ENCODE measurements around the gene ZNF710. TPM values are rescaled to one million over a fixed set of nuclear protein-coding genes. Genes with fewer than 3 reads are reported as not detected.
"Not testable (repeated sequence)": the region's sequence is repeated elsewhere in the genome, so short reads cannot be mapped to it uniquely, and the experiment has no call there.

ZNF710 gene
- total and polyA plus RNA-seq, 2 donors (not counting 3 experiments of a cell fraction or from before 2014, with no cell fraction given) = 8.9 to 32.4 TPM

- H3K4me3 ChIP-seq (replicated peaks in 1 of 3; ENCODE audit: insufficient read depth in 1 of 3, low read depth in 1 of 3, low read length in 3 of 3); H3K27ac ChIP-seq (ENCODE audit: insufficient read depth, low read depth, low read length); DNase-seq (ENCODE audit: low read depth, low spot score); H3K79me2 ChIP-seq (ENCODE audit: control insufficient read depth, insufficient read depth, low read length); H3K9ac ChIP-seq (replicated peaks; ENCODE audit: extremely low read depth, insufficient read depth, low read length); H3K4me1 ChIP-seq (ENCODE audit: control insufficient read depth, extremely low read depth, insufficient read depth, low read length); H3K36me3 ChIP-seq (ENCODE audit: control insufficient read depth in 2 of 2, extremely low read depth in 1 of 2, insufficient read depth in 2 of 2, low read length in 2 of 2); intact Hi-C loops (cut with micrococcal nuclease); H3K4me2 ChIP-seq (ENCODE audit: insufficient read depth, low read length); H4K20me1 ChIP-seq (replicated peaks; ENCODE audit: control insufficient read depth, extremely low read depth, insufficient read depth, low read length); H3K27me3 ChIP-seq (ENCODE audit: control insufficient read depth in 2 of 2, insufficient read depth in 2 of 2, low read length in 2 of 2); H2AFZ ChIP-seq (ENCODE audit: low read depth, low read length); BruUV-seq (replicated peaks); H3K9me1 ChIP-seq (replicated peaks; ENCODE audit: control insufficient read depth, extremely low read depth, insufficient read depth, low read length); H3K9me3 ChIP-seq (replicated peaks; ENCODE audit: control insufficient read depth, insufficient read depth, low read length); FAIRE-seq; POLR2A ChIA-PET; dilution Hi-C loops (cut with MboI; ENCODE audit: extremely low pct_ligation_motif_present, low sequenced_read_pairs); CTCF ChIA-PET: not testable (repeated sequence)
Observed at GRCh38 chr15:89977836-89978235, 23.3 kb upstream of the ZNF710 start.

- no peak overlapping the region for H3K27ac ChIP-seq (ENCODE audit: insufficient read depth, low read depth, low read length)
- no peak for DNase-seq (ENCODE audit: low read depth, low spot score)
- TF ChIP-seq POLR2AphosphoS5 (IDR thresholded peaks at IDR 0.05; ENCODE audit: insufficient read depth, low read depth, low read length) = no peak
- no peak for TF ChIP-seq JUN (IDR thresholded peaks at IDR 0.05; ENCODE audit: borderline replicate concordance, insufficient read depth, insufficient read length, low read depth)
- no peak for TF ChIP-seq POLR2A (IDR thresholded peaks at IDR 0.05; ENCODE audit: low read depth, low read length)
- TF ChIP-seq FOS (IDR thresholded peaks at IDR 0.05; ENCODE audit: borderline replicate concordance, insufficient read depth, low read length) = no peak
- TF ChIP-seq CTCF (IDR thresholded peaks at IDR 0.05; ENCODE audit: extremely low read depth in 1 of 2, insufficient read depth in 1 of 2, low read depth in 1 of 2, low read length in 2 of 2) = no peak
- no peak for TF ChIP-seq GATA2 (IDR thresholded peaks at IDR 0.05; ENCODE audit: insufficient read depth, insufficient read length, low read depth, low read length)
- no peak for TF ChIP-seq EZH2 (IDR thresholded peaks at IDR 0.05; ENCODE audit: borderline replicate concordance, low read depth, low read length, severe bottlenecking)
- TF ChIP-seq, protein P1, sequence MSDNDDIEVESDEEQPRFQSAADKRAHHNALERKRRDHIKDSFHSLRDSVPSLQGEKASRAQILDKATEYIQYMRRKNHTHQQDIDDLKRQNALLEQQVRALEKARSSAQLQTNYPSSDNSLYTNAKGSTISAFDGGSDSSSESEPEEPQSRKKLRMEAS (IDR thresholded peaks at IDR 0.05; ENCODE audit: insufficient read depth, insufficient read length) = no peak
- TF ChIP-seq MYC (IDR thresholded peaks at IDR 0.05; ENCODE audit: low read depth, low read length) = no peak
- intact Hi-C loops (cut with micrococcal nuclease) = no loop called here
- H3K4me3 ChIP-seq (replicated peaks in 1 of 3; ENCODE audit: insufficient read depth in 1 of 3, low read depth in 1 of 3, low read length in 3 of 3) = no peak overlapping the region
- ChIA-PET POLR2A (no interaction called here), CTCF (interaction anchor here (0.6 kb wide), 1 partner anchor 226 kb away, joined by 4 read pairs; no protein-coding TSS in a partner anchor)
- no peaks in the 10 kb centered on the region for H3K4me1 ChIP-seq (ENCODE audit: control insufficient read depth, extremely low read depth, insufficient read depth, low read length)
- no TSS peak for BruUV-seq (replicated peaks)
- dilution Hi-C loops (cut with MboI; ENCODE audit: extremely low pct_ligation_motif_present, low sequenced_read_pairs) = no loop called here
- no peak overlapping the region for H3K4me2 ChIP-seq (ENCODE audit: insufficient read depth, low read length)
- H3K79me2 ChIP-seq (ENCODE audit: control insufficient read depth, insufficient read depth, low read length) = no peaks in the 10 kb centered on the region
- no peak for FAIRE-seq
- no peak overlapping the region for H2AFZ ChIP-seq (ENCODE audit: low read depth, low read length)
- no peaks in the 10 kb centered on the region for H3K9me3 ChIP-seq (replicated peaks; ENCODE audit: control insufficient read depth, insufficient read depth, low read length)
- H3K36me3 ChIP-seq (ENCODE audit: control insufficient read depth in 2 of 2, extremely low read depth in 1 of 2, insufficient read depth in 2 of 2, low read length in 2 of 2) = no peaks in the 10 kb centered on the region
- peaks cover 7 to 17% of the 10 kb centered on the region in 2 experiments for H3K27me3 ChIP-seq (ENCODE audit: control insufficient read depth in 2 of 2, insufficient read depth in 2 of 2, low read length in 2 of 2)
- H3K9ac ChIP-seq (replicated peaks; ENCODE audit: extremely low read depth, insufficient read depth, low read length) = no peak overlapping the region
- no peaks in the 10 kb centered on the region for H3K9me1 ChIP-seq (replicated peaks; ENCODE audit: control insufficient read depth, extremely low read depth, insufficient read depth, low read length)
- no peaks in the 10 kb centered on the region for H4K20me1 ChIP-seq (replicated peaks; ENCODE audit: control insufficient read depth, extremely low read depth, insufficient read depth, low read length)
Observed at GRCh38 chr15:89978914-89979313, 22.2 kb upstream of the ZNF710 start.
